ENCODE data around the gene BEST3. TPM values are rescaled to one million over a fixed set of nuclear protein-coding genes. Genes with fewer than 3 reads are reported as not detected.

Gene BEST3
- total RNA-seq, 4 donors from 2014 or later = 0.24 TPM; not detected in 3

DNA sequence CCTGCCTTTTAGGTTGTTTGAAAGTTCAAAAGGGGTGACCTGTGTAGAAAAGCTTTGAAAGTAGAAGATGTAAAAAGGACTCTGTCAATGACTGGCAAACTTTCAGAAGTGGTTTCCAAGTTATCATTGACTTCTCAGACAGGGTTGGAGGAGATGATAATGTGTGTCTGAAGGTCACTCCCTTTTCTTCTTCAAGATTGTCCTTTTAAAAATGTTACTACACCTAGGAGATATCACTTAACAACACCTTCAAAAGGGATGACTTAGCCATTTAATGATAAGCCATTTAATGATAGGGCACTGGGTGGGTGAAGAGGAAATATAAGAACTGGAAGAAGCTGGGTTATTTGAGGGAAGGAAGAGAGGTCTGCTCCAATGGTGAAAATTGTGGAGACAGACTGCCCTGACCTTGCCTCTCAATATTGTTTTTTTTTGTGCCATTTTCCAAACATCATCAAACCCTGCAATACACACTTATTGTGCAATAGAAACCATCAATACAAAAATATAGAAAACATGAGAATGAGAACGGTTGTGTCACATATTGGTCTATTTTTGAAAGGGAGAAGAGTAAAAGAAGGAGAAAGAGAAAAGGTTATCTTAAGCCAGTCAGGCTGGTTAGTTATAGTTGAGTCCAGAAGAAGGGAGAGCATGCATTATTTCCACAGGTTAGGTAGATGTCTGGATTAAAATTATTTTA, 38.8 kb downstream of the BEST3 start:
- no peak for DNase-seq
- intact Hi-C loops (cut with DNase I) = no loop called here
- WGBS, 2 donors = 89 to 91% methylated on average over 1 of the region's 1 CpG
- H3K9me3 ChIP-seq = no peaks in the 10 kb centered on the region
- TF ChIP-seq POLR2A (IDR thresholded peaks at IDR 0.05) = no peak
- TF ChIP-seq, protein P1, sequence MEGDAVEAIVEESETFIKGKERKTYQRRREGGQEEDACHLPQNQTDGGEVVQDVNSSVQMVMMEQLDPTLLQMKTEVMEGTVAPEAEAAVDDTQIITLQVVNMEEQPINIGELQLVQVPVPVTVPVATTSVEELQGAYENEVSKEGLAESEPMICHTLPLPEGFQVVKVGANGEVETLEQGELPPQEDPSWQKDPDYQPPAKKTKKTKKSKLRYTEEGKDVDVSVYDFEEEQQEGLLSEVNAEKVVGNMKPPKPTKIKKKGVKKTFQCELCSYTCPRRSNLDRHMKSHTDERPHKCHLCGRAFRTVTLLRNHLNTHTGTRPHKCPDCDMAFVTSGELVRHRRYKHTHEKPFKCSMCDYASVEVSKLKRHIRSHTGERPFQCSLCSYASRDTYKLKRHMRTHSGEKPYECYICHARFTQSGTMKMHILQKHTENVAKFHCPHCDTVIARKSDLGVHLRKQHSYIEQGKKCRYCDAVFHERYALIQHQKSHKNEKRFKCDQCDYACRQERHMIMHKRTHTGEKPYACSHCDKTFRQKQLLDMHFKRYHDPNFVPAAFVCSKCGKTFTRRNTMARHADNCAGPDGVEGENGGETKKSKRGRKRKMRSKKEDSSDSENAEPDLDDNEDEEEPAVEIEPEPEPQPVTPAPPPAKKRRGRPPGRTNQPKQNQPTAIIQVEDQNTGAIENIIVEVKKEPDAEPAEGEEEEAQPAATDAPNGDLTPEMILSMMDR (IDR thresholded peaks at IDR 0.05) = no peak
- no peak overlapping the region for H3K27ac ChIP-seq
- no peaks in the 10 kb centered on the region for H3K36me3 ChIP-seq
- H3K27me3 ChIP-seq = no peaks in the 10 kb centered on the region
- no peaks in the 10 kb centered on the region for H3K4me1 ChIP-seq
- H3K4me3 ChIP-seq (replicated peaks in 1 of 3) = no peak overlapping the region

DNA sequence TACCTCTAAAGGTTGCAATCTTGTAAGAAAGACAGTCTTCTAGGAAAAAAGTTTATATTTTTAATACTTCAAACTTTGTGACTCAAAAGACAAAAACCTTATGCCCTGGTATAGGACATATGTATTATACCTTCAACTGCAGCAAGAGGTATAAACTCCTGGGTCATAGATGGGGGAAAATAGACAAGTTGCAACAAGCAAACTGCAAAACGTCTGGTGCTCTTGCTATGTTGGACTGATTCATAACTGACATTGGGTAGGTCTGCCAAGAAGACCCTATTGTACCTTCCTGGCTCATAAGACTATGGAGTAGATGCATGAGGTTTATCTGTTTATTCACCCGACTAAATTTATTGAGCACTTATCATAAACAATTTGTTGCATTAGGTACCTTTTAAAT, 40.9 kb downstream of the BEST3 start:
- Histone ChIP-seq H3K4me1 (no peaks in the 10 kb centered on the region), H3K27ac (no peak overlapping the region), H3K36me3 (no peaks in the 10 kb centered on the region), H3K27me3 (no peaks in the 10 kb centered on the region), H3K9me3 (no peaks in the 10 kb centered on the region), H3K4me3 (replicated peaks in 1 of 3) (no peak overlapping the region)
- TF ChIP-seq POLR2A (IDR thresholded peaks at IDR 0.05) = no peak
- TF ChIP-seq, protein P1 (IDR thresholded peaks at IDR 0.05) = no peak
- WGBS, 2 donors = 70 to 75% methylated on average over 2 of the region's 2 CpGs
- no peak for DNase-seq
- intact Hi-C loops (cut with DNase I) = no loop called here

DNA sequence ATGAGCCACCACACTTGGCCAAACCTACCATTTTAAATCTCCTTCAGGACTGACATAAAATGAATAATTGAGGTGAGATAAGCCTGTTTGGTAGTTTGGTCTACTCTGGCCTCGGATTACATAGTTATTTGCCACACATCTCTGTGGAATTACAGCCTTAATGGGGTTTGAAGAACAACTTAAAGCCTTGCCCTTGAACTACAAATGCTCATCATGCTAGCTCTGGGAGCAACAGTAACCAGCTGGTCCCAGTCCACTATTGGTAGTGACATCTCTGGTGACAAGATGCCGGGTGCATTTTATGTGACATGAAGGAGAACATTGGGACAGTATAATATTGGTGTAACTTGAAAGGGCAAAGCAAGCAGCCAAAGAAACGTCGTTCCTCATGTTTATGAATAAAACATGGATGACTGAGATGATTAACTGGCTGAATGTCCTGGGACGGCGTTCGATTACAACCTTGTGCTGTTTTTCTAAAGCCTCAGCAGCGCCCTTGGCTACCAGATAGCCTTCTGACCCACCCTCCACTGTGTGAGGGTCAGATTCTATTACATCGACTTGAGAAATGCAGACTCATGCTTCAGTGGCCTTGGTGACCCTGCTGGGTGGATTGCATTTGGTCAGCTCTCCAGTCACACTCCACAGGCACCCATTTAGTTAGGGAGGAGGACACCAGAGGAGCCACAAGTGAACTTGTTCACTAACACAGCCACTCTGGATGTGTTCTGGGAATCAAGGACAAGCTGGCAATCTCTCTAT, 41.5 kb downstream of the BEST3 start:
- Histone ChIP-seq H3K9me3 (no peaks in the 10 kb centered on the region), H3K4me1 (no peaks in the 10 kb centered on the region), H3K27ac (no peak overlapping the region), H3K4me3 (replicated peaks in 1 of 3) (no peak overlapping the region), H3K36me3 (no peaks in the 10 kb centered on the region), H3K27me3 (no peaks in the 10 kb centered on the region)
- 73 to 78% methylated on average over 9 of the region's 9 CpGs for WGBS, 2 donors
- TF ChIP-seq, protein P1 (IDR thresholded peaks at IDR 0.05) = no peak
- no peak for TF ChIP-seq POLR2A (IDR thresholded peaks at IDR 0.05)
- DNase-seq = no peak
- intact Hi-C loops (cut with DNase I) = no loop called here

DNA sequence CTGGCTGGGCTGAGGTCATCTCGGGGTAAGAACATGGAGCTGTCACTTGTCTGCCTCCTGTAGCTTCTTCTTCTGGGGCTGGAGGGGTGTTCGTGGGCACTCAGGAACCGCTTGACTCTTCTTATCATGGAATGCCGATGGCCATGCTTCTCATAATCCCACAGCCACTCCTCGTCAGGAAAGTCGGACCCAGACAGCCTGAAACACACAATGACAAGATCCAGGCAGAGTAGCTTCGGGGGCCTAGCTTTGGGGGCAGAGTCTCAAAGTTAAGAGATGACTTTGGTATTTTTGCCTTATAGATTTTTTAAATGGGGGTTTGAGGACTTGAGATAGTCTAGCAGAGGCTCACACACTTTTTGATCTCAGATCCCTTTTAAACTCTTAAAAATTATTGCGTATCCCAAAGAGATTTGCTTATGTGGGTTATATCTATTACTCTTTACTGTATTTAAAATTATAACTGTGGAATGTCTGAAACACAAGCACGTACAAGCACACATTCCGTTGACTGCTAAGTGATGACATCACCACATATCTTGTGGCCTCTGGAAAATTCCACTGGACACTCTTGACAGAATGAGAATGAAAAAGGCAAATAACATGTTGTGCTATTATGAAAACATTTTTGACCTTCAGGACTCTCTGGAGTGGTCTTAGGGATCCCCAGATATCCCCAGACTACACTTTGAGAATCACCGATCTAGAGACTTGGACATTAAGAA, 43.3 kb downstream of the BEST3 start:
- Histone ChIP-seq H3K4me1 (no peaks in the 10 kb centered on the region), H3K27me3 (no peaks in the 10 kb centered on the region), H3K27ac (no peak overlapping the region), H3K4me3 (replicated peaks in 1 of 3) (no peak overlapping the region), H3K9me3 (no peaks in the 10 kb centered on the region), H3K36me3 (no peaks in the 10 kb centered on the region)
- DNase-seq = no peak
- 72 to 74% methylated on average over 10 to 11 of the region's 11 CpGs for WGBS, 2 donors
- TF ChIP-seq POLR2A (IDR thresholded peaks at IDR 0.05) = no peak
- TF ChIP-seq, protein P1 (IDR thresholded peaks at IDR 0.05) = no peak
- intact Hi-C loops (cut with DNase I) = no loop called here
